Neural progenitor cell (in vitro differentiated cells): Measurements from ENCODE around the gene ZMYND10. TPM values are rescaled to one million over a fixed set of nuclear protein-coding genes. Genes with fewer than 3 reads are reported as not detected.
A peak's percentile ranks its signal among the peaks of the same experiment; 100 is the strongest.

Experiments
- DNase-seq: peaks from one replicate; pipeline ENCODE4 v3.0.0-alpha.2; 2016; ENCODE audit warnings: low spot score
- H2AFZ ChIP-seq: fragments of 200-600 bp; sonication (generic); replicated peaks from 2 replicates; pipeline ENCODE4 v1.6.1; 2016; ENCODE audit warnings: antibody characterized with exemption
- H3F3A ChIP-seq: fragments of 200-600 bp; sonication (generic); 2 replicates; pipeline ENCODE4 v1.6.1; 2016; ENCODE audit warnings: antibody characterized with exemption, low read depth
- H3K27ac ChIP-seq: fragments of 200-600 bp; sonication (generic); 2 replicates; pipeline ENCODE4 v1.5.1; 2016; ENCODE audit warnings: mild to moderate bottlenecking
- H3K27me3 ChIP-seq: fragments of 200-600 bp; sonication (generic); 2 replicates; pipeline ENCODE4 v1.6.1; 2016; ENCODE audit warnings: mild to moderate bottlenecking, moderate library complexity
- H3K36me3 ChIP-seq: fragments of 200-600 bp; sonication (generic); 2 replicates; pipeline ENCODE4 v1.5.1; 2016
- H3K4me1 ChIP-seq: fragments of 200-600 bp; sonication (generic); 2 replicates; pipeline ENCODE4 v1.6.1; 2016; ENCODE audit warnings: mixed run types
- H3K4me2 ChIP-seq: fragments of 200-600 bp; sonication (generic); 2 replicates; pipeline ENCODE4 v1.6.1; 2016
- H3K4me3 ChIP-seq: fragments of 200-600 bp; sonication (generic); 2 replicates; pipeline ENCODE4 v1.5.1; 2016
- H3K79me2 ChIP-seq: fragments of 200-600 bp; sonication (generic); 2 replicates; pipeline ENCODE4 v1.6.1; 2016; ENCODE audit warnings: low read depth
- H3K9ac ChIP-seq: fragments of 200-600 bp; sonication (generic); 2 replicates; pipeline ENCODE4 v1.6.1; 2016
- H3K9me3 ChIP-seq: fragments of 200-600 bp; sonication (generic); 2 replicates; pipeline ENCODE4 v1.5.1; 2016; ENCODE audit warnings: low read depth
- H4K20me1 ChIP-seq: fragments of 200-600 bp; sonication (generic); 2 replicates; pipeline ENCODE4 v1.6.1; 2016; ENCODE audit warnings: low read depth
- H3K27ac Mint-ChIP-seq: 3 replicates; pipeline ENCODE4 v1.8.0; 2021; ENCODE audit warnings: mixed read lengths
- H3K27me3 Mint-ChIP-seq: 2 replicates; pipeline ENCODE4 v1.8.0; 2022; ENCODE audit warnings: low read depth, mild to moderate bottlenecking, inconsistent platforms, moderate library complexity, mixed read lengths; ENCODE audit not compliant: insufficient read depth
- H3K36me3 Mint-ChIP-seq: 3 replicates; pipeline ENCODE4 v1.8.0; 2021; ENCODE audit warnings: mixed read lengths
- H3K4me1 Mint-ChIP-seq: 3 replicates; pipeline ENCODE4 v1.8.0; 2021; ENCODE audit warnings: mixed read lengths
- H3K4me3 Mint-ChIP-seq: 3 replicates; pipeline ENCODE4 v1.8.0; 2021; ENCODE audit warnings: mild to moderate bottlenecking, moderate library complexity, mixed read lengths
- H3K9me3 Mint-ChIP-seq: 3 replicates; pipeline ENCODE4 v1.8.0; 2020; ENCODE audit warnings: mixed read lengths
- EZH2 ChIP-seq: fragments of 200-600 bp; sonication (generic); IDR thresholded peaks from 2 replicates; pipeline ENCODE4 v1.6.1; 2017; ENCODE audit warnings: antibody characterized with exemption, mild to moderate bottlenecking, moderate library complexity
- EZH2phosphoT487 ChIP-seq: fragments of 200-600 bp; sonication (generic); IDR thresholded peaks from 2 replicates; pipeline ENCODE4 v1.6.1; 2017; ENCODE audit warnings: antibody characterized with exemption
- total RNA-seq: library from RNA; depleted of rRNA; stranded (reverse); fragments of >200 nt; gene quantifications from 2 replicates; pipeline ENCODE4 v1.2.3, GENCODE V29; 2015; ENCODE audit warnings: low replicate concordance
- TF ChIP-seq, protein P1 (sequence below): fragments of 200-600 bp; sonication (generic); IDR thresholded peaks from 2 replicates; pipeline ENCODE4 v1.5.1; 2017; ENCODE audit warnings: antibody characterized with exemption, mild to moderate bottlenecking

ZMYND10 gene
- total RNA-seq: 0.37 and 1.7 TPM in 2 replicates

DNA sequence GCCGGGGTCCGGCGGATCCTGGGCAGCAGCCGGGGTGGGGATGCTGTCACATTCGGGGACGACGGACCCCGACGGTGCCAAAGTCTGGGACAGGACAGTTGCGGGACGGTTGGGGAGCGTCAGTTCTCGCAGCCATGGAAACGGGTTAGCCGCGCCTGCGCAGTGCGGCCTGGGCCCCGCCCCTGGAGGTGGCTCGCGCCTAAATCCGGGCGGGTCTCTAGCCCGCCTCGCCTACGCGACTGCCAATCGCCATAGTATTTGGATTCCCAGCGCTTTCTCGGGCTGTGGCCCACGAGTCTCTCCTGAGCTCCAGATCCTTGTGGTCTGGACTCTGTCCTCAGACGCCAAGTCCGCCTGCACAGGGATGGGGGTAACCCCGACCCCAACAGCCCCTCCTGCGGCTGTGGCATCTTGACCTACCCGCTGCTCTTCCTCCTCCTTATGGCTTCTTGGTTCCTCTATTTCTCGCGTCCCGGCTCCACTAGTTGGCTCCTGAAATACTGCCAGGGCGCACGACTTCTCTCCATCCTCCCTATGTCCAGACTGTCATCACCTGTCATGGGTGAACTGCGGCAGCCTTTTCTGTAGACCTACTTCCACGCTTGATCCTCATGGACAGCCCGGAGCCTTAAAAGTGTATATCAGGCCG lies at the start of gene ZMYND10:
Gene ZMYND10 (minus strand): TSS at position 147 of the 649 bp plus-strand sequence. CDS start 153 bp downstream, outside the sequence.
- H3K4me3 Mint-ChIP-seq: peak within 1 kb of the TSS; percentile 84
- H3K9me3 Mint-ChIP-seq: no peaks in the 10 kb centered on the region
- H3K27me3 Mint-ChIP-seq: peaks cover 19% of the 10 kb centered on the region
- Histone ChIP-seq H3K4me3 (peak within 1 kb of the TSS; percentile 56), H2AFZ (peak within 1 kb of the TSS; percentile 94), H3F3A (peaks cover 19% of the 10 kb centered on the region), H3K9ac (no peak within 1 kb of the TSS), H4K20me1 (peaks cover 3% of the 10 kb centered on the region), H3K27me3 (peaks cover 58% of the 10 kb centered on the region), H3K9me3 (no peaks in the 10 kb centered on the region), H3K4me1 (peaks cover 11% of the 10 kb centered on the region), H3K4me2 (peak within 1 kb of the TSS; percentile 92), H3K36me3 (no peaks in the 10 kb centered on the region), H3K27ac (no peak within 1 kb of the TSS), H3K79me2 (peaks cover 9% of the 10 kb centered on the region)
- H3K4me1 Mint-ChIP-seq: peaks cover 18% of the 10 kb centered on the region
- TF ChIP-seq EZH2phosphoT487 (no peak), EZH2 (no peak)
- DNase-seq: peak; percentile 92
- H3K36me3 Mint-ChIP-seq: peaks cover 2% of the 10 kb centered on the region
- H3K27ac Mint-ChIP-seq: no peak within 1 kb of the TSS

DNA sequence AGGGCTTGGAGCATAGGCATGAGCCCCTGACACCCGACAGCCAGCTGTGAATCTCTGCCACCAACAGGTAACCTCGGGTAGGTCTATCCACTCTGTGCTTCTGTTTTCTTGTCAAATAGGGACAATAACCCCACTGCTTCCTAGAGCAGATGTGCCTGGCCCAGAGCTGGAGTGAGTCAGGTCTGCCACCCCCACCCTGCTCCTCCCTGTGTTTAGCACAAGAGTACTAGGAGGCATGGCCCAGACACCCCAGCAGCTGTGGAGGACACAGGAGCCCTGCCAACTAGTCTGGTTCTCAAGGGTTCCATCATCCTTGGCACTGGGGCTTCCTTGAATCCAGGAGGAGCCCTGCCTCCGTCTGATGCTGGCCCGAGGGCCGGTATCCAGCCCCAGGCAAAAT lies 47.5 kb upstream of the ZMYND10 start:
- peaks cover 9% of the 10 kb centered on the region for H3K4me1 Mint-ChIP-seq
- H3K9me3 Mint-ChIP-seq: no peaks in the 10 kb centered on the region
- H3K9me3 ChIP-seq: no peaks in the 10 kb centered on the region
- no peak overlapping the region for H3K4me3 Mint-ChIP-seq
- H3K27me3 ChIP-seq: no peaks in the 10 kb centered on the region
- no peaks in the 10 kb centered on the region for H3K36me3 Mint-ChIP-seq
- H3K27ac ChIP-seq: no peak overlapping the region
- no peak for DNase-seq
- H3K27ac Mint-ChIP-seq: peak overlapping the region; percentile 72
- H3K27me3 Mint-ChIP-seq: peaks cover 8% of the 10 kb centered on the region
- no peaks in the 10 kb centered on the region for H4K20me1 ChIP-seq
- H3K79me2 ChIP-seq: no peaks in the 10 kb centered on the region
- no peaks in the 10 kb centered on the region for H3F3A ChIP-seq
- no peak overlapping the region for H2AFZ ChIP-seq
- TF ChIP-seq, protein P1, sequence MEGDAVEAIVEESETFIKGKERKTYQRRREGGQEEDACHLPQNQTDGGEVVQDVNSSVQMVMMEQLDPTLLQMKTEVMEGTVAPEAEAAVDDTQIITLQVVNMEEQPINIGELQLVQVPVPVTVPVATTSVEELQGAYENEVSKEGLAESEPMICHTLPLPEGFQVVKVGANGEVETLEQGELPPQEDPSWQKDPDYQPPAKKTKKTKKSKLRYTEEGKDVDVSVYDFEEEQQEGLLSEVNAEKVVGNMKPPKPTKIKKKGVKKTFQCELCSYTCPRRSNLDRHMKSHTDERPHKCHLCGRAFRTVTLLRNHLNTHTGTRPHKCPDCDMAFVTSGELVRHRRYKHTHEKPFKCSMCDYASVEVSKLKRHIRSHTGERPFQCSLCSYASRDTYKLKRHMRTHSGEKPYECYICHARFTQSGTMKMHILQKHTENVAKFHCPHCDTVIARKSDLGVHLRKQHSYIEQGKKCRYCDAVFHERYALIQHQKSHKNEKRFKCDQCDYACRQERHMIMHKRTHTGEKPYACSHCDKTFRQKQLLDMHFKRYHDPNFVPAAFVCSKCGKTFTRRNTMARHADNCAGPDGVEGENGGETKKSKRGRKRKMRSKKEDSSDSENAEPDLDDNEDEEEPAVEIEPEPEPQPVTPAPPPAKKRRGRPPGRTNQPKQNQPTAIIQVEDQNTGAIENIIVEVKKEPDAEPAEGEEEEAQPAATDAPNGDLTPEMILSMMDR: no peak
- H3K4me1 ChIP-seq: peaks cover 7% of the 10 kb centered on the region
- H3K4me2 ChIP-seq: no peak overlapping the region
- no peaks in the 10 kb centered on the region for H3K36me3 ChIP-seq
- H3K9ac ChIP-seq: no peak overlapping the region
- no peak overlapping the region for H3K4me3 ChIP-seq

- Histone ChIP-seq H3K79me2 (no peaks in the 10 kb centered on the region), H3K9ac (no peak overlapping the region), H3K4me3 (no peak overlapping the region), H3K4me1 (peaks cover 7% of the 10 kb centered on the region), H3K36me3 (no peaks in the 10 kb centered on the region), H4K20me1 (no peaks in the 10 kb centered on the region), H3K27me3 (no peaks in the 10 kb centered on the region), H3K4me2 (no peak overlapping the region), H3K9me3 (no peaks in the 10 kb centered on the region), H3K27ac (no peak overlapping the region), H2AFZ (no peak overlapping the region), H3F3A (no peaks in the 10 kb centered on the region)
- peaks cover 5% of the 10 kb centered on the region for H3K27me3 Mint-ChIP-seq
- no peak overlapping the region for H3K4me3 Mint-ChIP-seq
- H3K4me1 Mint-ChIP-seq: peaks cover 9% of the 10 kb centered on the region
- H3K27ac Mint-ChIP-seq: no peak overlapping the region
- DNase-seq: no peak
- H3K36me3 Mint-ChIP-seq: no peaks in the 10 kb centered on the region
- TF ChIP-seq, protein P1: no peak
- TF ChIP-seq EZH2 (no peak), EZH2phosphoT487 (no peak)
- H3K9me3 Mint-ChIP-seq: no peaks in the 10 kb centered on the region
Observed at GRCh38 chr3:50392101-50392715, 46.7 kb upstream of the ZMYND10 start.
